IMR-90 (cell line): Measurements from ENCODE around the gene PAAF1. TPM values are rescaled to one million over a fixed set of nuclear protein-coding genes. Genes with fewer than 3 reads are reported as not detected.

Experiments
- ATAC-seq: fragments of 200-7000 bp; cut with Tn5 transposase; 2 replicates; pipeline ENCODE4 v1.9.1; 2020; ENCODE audit warnings: low read depth, mild to moderate bottlenecking, moderate library complexity
- BruUV-seq: library from RNA; stranded (reverse); fragments of 400-500 nt; replicated peaks from 2 replicates; lab custom pipeline; 2021; lab: Mats Ljungman, UMichigan
- CTCF ChIA-PET: fragments of 300-600 bp; formaldehyde crosslinking; extraction: SDS; loops from one replicate; lab custom pipeline; 2021; ENCODE audit warnings: antibody characterized with exemption; lab: Yijun Ruan, JAX
- POLR2A ChIA-PET: fragments of 300-600 bp; sonication (Branson Sonifier 250); formaldehyde crosslinking; loops from one replicate; lab custom pipeline; 2022; ENCODE audit warnings: antibody characterized with exemption; ENCODE audit not compliant: unreplicated experiment; lab: Charles Lee
- DNase-seq: peaks from one replicate; pipeline ENCODE4 v3.0.0; 2013
- H2AFZ ChIP-seq: replicated peaks from 2 replicates; pipeline ENCODE3; 2013; ENCODE audit warnings: low read length, mild to moderate bottlenecking; ENCODE audit not compliant: poor library complexity
- H2AK5ac ChIP-seq: 2 replicates; pipeline ENCODE4 v1.6.1; 2013; ENCODE audit warnings: low read depth, low read length, inconsistent platforms
- H2AK9ac ChIP-seq: replicated peaks from 2 replicates; pipeline ENCODE3; 2013; ENCODE audit warnings: mild to moderate bottlenecking, low read depth, low read length, moderate library complexity; ENCODE audit not compliant: poor library complexity
- H2BK120ac ChIP-seq: 2 replicates; pipeline ENCODE4 v1.6.1; 2013; ENCODE audit warnings: low read depth, low read length, inconsistent platforms
- H2BK15ac ChIP-seq: 3 replicates; pipeline ENCODE4 v1.6.1; 2013; ENCODE audit warnings: low read depth, low read length, inconsistent platforms
- H2BK20ac ChIP-seq: 2 replicates; pipeline ENCODE4 v1.6.1; 2013; ENCODE audit warnings: low read depth, mild to moderate bottlenecking, inconsistent platforms, low read length, moderate library complexity
- H2BK5ac ChIP-seq: 2 replicates; pipeline ENCODE4 v1.6.1; 2013; ENCODE audit warnings: mild to moderate bottlenecking, low read depth, low read length, inconsistent platforms; ENCODE audit not compliant: poor library complexity, severe bottlenecking
- H3K14ac ChIP-seq: replicated peaks from 2 replicates; pipeline ENCODE4 v1.6.1; 2013; ENCODE audit warnings: low read depth, low read length, inconsistent platforms
- H3K18ac ChIP-seq: 2 replicates; pipeline ENCODE4 v1.6.1; 2013; ENCODE audit warnings: low read depth, low read length, control low read depth
- H3K23ac ChIP-seq: 2 replicates; pipeline ENCODE4 v1.6.1; 2013; ENCODE audit warnings: low read depth, low read length, inconsistent platforms
- H3K27ac ChIP-seq: 2 replicates; pipeline ENCODE4 v1.5.1; 2013; ENCODE audit warnings: mild to moderate bottlenecking, control low read depth, low read length; ENCODE audit not compliant: insufficient read depth
- H3K27me3 ChIP-seq: 2 replicates; pipeline ENCODE4 v1.6.1; 2013; ENCODE audit warnings: low read length; ENCODE audit not compliant: control insufficient read depth, insufficient read depth
- H3K36me3 ChIP-seq: 2 replicates; pipeline ENCODE4 v1.6.1; 2013; ENCODE audit warnings: low read length, mixed read lengths; ENCODE audit not compliant: control insufficient read depth, insufficient read depth
- H3K4ac ChIP-seq: 2 replicates; pipeline ENCODE4 v1.6.1; 2013; ENCODE audit warnings: low read depth, low read length, inconsistent platforms
- H3K4me1 ChIP-seq: 2 replicates; pipeline ENCODE4 v1.6.1; 2013; ENCODE audit warnings: low read length, mixed read lengths; ENCODE audit not compliant: control insufficient read depth, insufficient read depth
- H3K4me2 ChIP-seq: 2 replicates; pipeline ENCODE4 v1.6.1; 2013; ENCODE audit warnings: low read depth, mild to moderate bottlenecking, control low read depth, low read length, moderate library complexity
- H3K4me3 ChIP-seq: 2 replicates; pipeline ENCODE4 v1.5.1; 2013; ENCODE audit warnings: low read depth, mild to moderate bottlenecking, control low read depth, low read length, moderate library complexity; ENCODE audit not compliant: insufficient read depth
- H3K56ac ChIP-seq: 2 replicates; pipeline ENCODE4 v1.6.1; 2013; ENCODE audit warnings: low read length, inconsistent platforms; ENCODE audit not compliant: insufficient read depth; ENCODE audit errors: extremely low read depth
- H3K79me1 ChIP-seq, 2 experiments: 2 replicates each; pipeline ENCODE4 v1.6.1; 2013; ENCODE audit warnings: low read length in 2 of 2, inconsistent platforms in 1 of 2, low read depth in 1 of 2
- H3K9ac ChIP-seq: 2 replicates; pipeline ENCODE4 v1.6.1; 2013; ENCODE audit warnings: low read depth, low read length, control low read depth
- H3K9me1 ChIP-seq: 2 replicates; pipeline ENCODE4 v1.6.1; 2013; ENCODE audit warnings: low read length, inconsistent platforms; ENCODE audit not compliant: insufficient read depth
- H3K9me3 ChIP-seq: 2 replicates; pipeline ENCODE4 v1.6.1; 2013; ENCODE audit warnings: low read length; ENCODE audit not compliant: control insufficient read depth, insufficient read depth
- H4K20me1 ChIP-seq: 2 replicates; pipeline ENCODE4 v1.6.1; 2013; ENCODE audit warnings: low read length, inconsistent platforms; ENCODE audit not compliant: insufficient read depth
- H4K5ac ChIP-seq: 2 replicates; pipeline ENCODE4 v1.6.1; 2013; ENCODE audit warnings: mild to moderate bottlenecking, low read depth, low read length, control low read depth
- H4K8ac ChIP-seq, 2 experiments: 2 replicates each; pipeline ENCODE4 v1.6.1; 2013; ENCODE audit warnings: low read depth in 2 of 2, low read length in 2 of 2, control low read depth in 1 of 2, inconsistent platforms in 1 of 2
- H4K91ac ChIP-seq: 2 replicates; pipeline ENCODE4 v1.6.1; 2013; ENCODE audit warnings: low read depth, low read length, inconsistent platforms; ENCODE audit not compliant: insufficient read depth
- BHLHE40 ChIP-seq: fragments of 150-350 bp; IDR thresholded peaks from 2 replicates; pipeline ENCODE4 v1.6.1; 2016; ENCODE audit warnings: mild to moderate bottlenecking, low read depth, low read length
- CHD1 ChIP-seq: IDR thresholded peaks from 2 replicates; pipeline ENCODE4 v1.6.1; 2012; ENCODE audit warnings: low read depth, low read length, improper control_type of control experiment
- ELK1 ChIP-seq: fragments of 150-350 bp; IDR thresholded peaks from 2 replicates; pipeline ENCODE4 v1.6.1; 2016; ENCODE audit warnings: low read depth, mild to moderate bottlenecking, low read length, moderate library complexity, borderline replicate concordance
- MAFK ChIP-seq: IDR thresholded peaks from 2 replicates; pipeline ENCODE4 v1.6.1; 2012; ENCODE audit warnings: low read depth, low read length, improper control_type of control experiment
- WGBS, 2 experiments: methylation state at CpG; one replicate each; pipeline versions ENCODE4 v1.1.5 to v1.1.7; 2013; ENCODE audit warnings: missing lambda C conversion rate in 2 of 2; ENCODE audit not compliant: insufficient read length in 1 of 2; ENCODE audit errors: extremely low coverage in 2 of 2; 5-methylcytosine and 5-hydroxymethylcytosine counted together
- dilution Hi-C: fragments of 300-500 bp; cut with HindIII; formaldehyde crosslinking; loops from one replicate; pipeline ENCODE4 v1.14.3; 2018; ENCODE audit warnings: low sequenced_read_pairs; ENCODE audit not compliant: unreplicated experiment
- in situ Hi-C: fragments of 300-500 bp; cut with MboI; formaldehyde crosslinking; loops from 3 replicates; pipeline ENCODE4 v1.14.3; 2019; ENCODE audit warnings: low sequenced_read_pairs, inconsistent platforms, mixed read lengths
- intact Hi-C: fragments of 100-400 bp; cut with micrococcal nuclease; formaldehyde crosslinking; loops from 2 replicates; pipeline ENCODE4 v1.10.0; 2022
- polyA plus RNA-seq, 3 experiments: library from polyadenylated mRNA; depleted of rRNA; stranded (reverse); fragments of >200 nt; gene quantifications; 2 replicates each; pipeline ENCODE4 v1.2.3, GENCODE V29; 2012; ENCODE audit warnings: low replicate concordance in 1 of 3
- total RNA-seq: library from RNA; depleted of rRNA; stranded (reverse); fragments of >200 nt; gene quantifications from 2 replicates; pipeline ENCODE4 v1.2.3, GENCODE V29; 2012

PAAF1 gene
- total and polyA plus RNA-seq, 2 of the 4 experiments (the other 2 are of a cell fraction): 15.1 to 16.4 TPM

- POLR2A ChIA-PET: no interaction called here
- BruUV-seq: no TSS peak
- Histone ChIP-seq H3K9me1 (no peaks in the 10 kb centered on the region), H2BK15ac (no peak overlapping the region), H3K23ac (no peak overlapping the region), H3K27ac (no peak overlapping the region), H3K79me1 (0 out of 4 replicates have a peak, but pooled peaks cover 0 to 2% of the 10 kb centered on the region in 2 experiments), H3K56ac (no peak overlapping the region), H4K91ac (no peak overlapping the region), H3K4ac (no peak overlapping the region), H2AFZ (no peak overlapping the region), H4K5ac (no peak overlapping the region), H3K27me3 (no peaks in the 10 kb centered on the region), H3K4me2 (no peak overlapping the region), H3K14ac (no peak overlapping the region), H2BK20ac (no peak overlapping the region), H3K9ac (no peak overlapping the region), H3K36me3 (peaks cover 37% of the 10 kb centered on the region), H4K20me1 (no peaks in the 10 kb centered on the region), H3K4me1 (no peaks in the 10 kb centered on the region), H3K9me3 (no peaks in the 10 kb centered on the region), H2AK9ac (no peak overlapping the region), H3K4me3 (no peak overlapping the region), H2AK5ac (no peak overlapping the region), H3K18ac (no peak overlapping the region), H2BK120ac (no peak overlapping the region), H2BK5ac (no peak overlapping the region), H4K8ac (no peak overlapping the region)
- in situ Hi-C loops: no loop called here
- no peak for ATAC-seq
- intact Hi-C loops: no loop called here
- DNase-seq: no peak
- TF ChIP-seq ELK1 (no peak), MAFK (no peak), BHLHE40 (no peak), CHD1 (no peak)
- WGBS, 2 experiments: 63% methylated on average over 2 of the region's 4 CpGs; no CpG with 5 or more reads in 1 of the 2 experiments
- CTCF ChIA-PET: no interaction called here
- dilution Hi-C loops: no loop called here
Measured at GRCh38 chr11:73914284-73914683, 37.5 kb downstream of the PAAF1 start.
